AG08396 (cell line): ENCODE measurements around the gene PDE7B.

Experiments used
- DNase-seq: peaks from one replicate; pipeline ENCODE4 v3.0.0; 2012; ENCODE audit warnings: low spot score, mixed read lengths

PDE7B gene

DNA sequence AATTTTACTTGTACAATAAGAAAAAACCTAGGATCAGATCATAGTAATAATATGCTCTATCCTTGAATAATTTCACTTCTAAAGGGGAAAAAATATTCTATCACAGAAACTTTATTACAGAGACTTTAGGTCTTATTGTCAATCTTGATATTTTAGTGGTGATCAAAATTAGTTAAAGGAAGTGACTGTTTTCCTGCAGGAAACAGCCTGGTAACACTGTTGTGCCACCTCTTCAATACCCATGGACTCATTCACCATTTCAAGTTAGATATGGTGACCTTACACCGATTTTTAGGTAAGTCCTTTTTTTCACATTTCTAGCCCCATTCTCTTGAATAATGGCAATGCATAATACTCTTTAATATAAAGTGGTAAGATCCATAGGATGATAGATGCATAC is 299.5 kb downstream of the PDE7B start:
- DNase-seq = no peak

DNA sequence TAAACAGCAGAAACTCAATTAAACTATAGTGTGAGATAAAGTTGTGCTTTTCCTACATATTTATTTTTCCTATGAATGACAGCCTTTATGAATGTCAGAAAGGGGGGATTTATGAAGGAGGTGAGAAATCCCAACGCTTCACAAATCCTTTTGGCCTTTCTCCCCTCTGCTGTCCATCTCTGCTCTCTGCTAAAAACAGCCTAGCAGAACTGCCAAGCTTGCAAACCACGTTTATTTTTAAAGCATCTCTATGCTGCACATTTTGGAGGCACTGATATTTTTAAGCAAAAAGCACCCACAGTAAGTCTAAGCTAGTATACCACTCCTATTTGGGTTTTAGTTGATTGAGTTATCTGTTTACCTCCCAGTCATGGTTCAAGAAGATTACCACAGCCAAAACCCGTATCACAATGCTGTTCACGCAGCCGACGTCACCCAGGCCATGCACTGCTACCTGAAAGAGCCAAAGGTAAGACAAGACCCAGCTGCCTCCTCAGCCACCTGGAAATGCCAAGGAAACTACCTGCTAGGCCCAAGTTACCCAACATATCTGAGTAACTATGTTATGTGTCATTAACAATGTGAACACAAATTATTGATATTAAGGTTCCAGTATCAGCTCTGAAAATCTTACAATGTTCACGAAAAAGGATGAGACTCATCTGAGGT is 302.3 kb downstream of the PDE7B start:
- no peak for DNase-seq

DNA sequence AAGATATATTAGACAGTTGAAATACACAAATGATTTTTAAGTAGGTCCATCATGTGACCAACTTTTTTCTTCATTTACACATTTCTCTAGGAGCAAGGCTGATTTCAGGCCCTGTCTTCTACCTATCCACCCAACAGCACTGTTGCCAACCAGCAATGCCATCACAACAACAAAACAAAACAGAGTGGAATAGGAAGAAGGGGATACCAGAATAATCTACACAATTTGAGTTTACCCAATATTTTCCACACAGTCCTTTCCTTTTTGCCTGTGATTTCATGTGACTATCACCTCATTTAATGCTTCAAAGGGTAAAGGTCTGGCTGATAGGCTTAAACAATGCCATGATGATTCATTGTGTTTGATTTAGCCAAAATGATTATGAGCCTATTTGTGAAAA is 303.7 kb downstream of the PDE7B start:
- no peak for DNase-seq

DNA sequence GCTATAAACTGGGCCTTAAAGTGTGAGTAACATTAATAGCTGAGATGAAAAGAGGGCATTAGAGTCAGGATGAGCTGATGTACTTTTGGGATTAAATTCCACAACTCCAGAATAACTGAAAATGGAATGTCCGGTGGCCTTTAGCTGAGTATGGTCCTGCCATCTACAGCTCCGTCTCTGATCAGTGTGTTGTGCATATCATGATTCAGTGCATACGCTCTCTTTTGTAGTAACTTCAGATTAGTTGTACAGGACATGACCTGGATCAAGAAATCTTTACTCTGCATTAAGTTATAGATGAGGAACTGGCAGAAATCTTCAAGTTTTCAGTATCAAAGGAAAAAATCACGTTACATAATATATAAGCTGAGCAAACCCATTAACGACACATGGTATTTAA is 306.2 kb downstream of the PDE7B start:
- DNase-seq = no peak

DNA sequence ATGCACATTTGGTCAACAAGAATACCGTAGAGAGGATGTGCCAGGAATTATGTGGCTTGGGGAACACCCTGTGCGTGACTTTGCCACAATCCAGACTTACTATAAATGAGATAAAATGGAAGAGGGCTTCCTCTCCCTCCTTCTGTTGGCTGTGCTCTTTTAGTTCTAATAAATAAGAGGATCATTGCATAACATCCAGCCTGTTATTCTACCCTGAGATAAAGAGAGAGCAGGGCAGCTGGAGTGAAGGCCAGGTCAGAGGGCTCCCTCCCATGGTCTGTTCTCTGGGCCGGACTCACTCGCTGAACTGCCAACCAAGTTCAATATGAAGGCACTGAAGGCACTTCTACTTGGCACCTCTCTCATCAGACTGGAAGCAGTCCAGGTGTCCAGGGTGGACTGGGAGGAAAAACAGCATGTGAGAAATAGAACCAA is 306.9 kb downstream of the PDE7B start:
- no peak for DNase-seq

DNA sequence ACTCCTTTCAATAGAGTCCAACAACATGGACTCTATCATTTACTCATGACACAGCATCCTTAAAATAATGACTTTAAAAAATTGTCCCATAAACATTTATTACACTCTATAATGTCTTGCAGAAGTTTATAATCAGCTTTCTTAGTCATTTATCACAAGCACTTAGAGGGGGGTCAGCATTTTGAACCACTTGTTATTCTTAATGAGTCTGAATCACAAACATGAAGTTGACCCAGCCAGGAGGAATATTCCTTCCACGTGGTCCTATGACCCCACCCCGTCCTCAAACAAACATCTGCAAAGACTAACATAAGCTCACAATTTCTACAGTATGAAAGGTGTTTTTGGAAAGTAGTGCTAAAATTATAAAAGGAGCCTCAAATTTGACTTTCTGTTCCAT is 307.5 kb downstream of the PDE7B start:
- DNase-seq = no peak

DNA sequence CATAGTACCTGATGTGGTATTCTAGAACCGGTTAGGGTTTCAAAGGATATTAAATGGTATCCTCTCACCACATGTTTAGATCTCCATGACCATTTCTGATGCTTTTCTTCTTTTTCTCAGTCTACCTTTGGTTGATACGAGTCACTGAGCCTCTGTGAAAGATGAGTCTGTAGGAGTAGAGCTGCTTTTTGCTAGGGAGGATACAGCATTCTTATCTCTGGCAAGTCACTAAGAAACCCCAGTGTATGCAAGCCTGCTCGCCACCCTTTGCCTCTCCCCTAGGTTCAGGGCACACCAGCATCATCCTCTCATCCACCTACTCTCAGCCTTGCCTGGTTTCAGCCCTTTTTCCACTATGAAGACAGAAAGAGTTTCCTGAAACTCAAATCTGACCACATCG is 308.7 kb downstream of the PDE7B start:
- DNase-seq = no peak

DNA sequence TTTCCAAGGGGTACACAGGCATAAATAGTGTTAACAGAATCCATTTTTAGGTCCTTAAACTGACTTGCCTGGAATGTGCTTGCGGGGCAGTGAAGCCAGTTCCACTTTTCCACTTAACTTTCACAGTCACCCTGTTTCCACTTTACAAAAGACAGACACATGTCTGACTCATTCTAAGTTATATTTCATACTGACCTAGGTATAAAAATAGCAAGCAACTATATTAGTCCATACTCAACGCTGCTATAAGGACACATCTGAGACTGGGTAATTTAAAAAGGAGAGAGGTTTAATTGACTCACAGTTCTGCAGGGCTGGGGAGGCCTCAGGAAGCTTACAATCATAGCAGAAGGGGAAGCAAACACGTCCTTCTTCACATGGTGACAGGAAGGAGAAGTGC is 310.4 kb downstream of the PDE7B start:
- no peak for DNase-seq

DNA sequence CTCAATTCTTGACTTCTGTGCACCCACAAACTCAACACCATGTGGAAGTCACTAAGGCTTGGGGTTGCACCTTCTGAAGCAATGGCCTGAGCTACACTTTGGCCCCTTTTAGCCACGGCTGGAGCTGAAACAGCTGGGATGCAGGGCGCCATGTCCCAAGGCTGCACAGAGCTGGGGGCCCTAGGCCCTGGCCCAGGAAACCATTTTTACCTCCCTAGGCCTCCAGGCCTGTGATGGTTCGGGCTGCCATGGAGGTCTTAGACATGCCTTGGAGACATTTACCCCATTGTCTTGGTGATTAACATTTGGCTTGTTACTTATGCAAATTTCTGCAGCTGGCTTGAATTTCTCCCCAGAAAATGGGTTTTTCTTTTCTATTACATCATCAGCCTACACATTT is 311.8 kb downstream of the PDE7B start:
- DNase-seq = no peak

DNA sequence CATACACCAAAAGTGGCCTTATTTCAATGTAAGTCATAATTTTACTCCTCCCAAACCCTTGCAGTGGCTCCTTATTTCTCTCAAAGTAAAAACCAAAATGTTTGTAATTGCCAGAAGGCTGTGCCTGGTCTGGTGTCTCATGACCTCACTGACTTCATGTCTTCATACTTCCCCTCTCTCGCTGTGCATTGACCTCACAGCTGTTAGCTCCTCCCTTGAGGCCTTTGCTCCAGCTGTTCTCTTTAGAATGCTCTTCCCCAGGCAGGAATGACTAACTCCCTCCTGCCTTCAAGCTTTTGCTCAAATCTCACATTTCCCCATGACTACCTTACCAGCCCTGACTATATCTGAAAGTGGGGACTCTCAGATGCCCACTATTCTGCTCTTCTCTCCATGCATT is 315.3 kb downstream of the PDE7B start:
- no peak for DNase-seq

DNA sequence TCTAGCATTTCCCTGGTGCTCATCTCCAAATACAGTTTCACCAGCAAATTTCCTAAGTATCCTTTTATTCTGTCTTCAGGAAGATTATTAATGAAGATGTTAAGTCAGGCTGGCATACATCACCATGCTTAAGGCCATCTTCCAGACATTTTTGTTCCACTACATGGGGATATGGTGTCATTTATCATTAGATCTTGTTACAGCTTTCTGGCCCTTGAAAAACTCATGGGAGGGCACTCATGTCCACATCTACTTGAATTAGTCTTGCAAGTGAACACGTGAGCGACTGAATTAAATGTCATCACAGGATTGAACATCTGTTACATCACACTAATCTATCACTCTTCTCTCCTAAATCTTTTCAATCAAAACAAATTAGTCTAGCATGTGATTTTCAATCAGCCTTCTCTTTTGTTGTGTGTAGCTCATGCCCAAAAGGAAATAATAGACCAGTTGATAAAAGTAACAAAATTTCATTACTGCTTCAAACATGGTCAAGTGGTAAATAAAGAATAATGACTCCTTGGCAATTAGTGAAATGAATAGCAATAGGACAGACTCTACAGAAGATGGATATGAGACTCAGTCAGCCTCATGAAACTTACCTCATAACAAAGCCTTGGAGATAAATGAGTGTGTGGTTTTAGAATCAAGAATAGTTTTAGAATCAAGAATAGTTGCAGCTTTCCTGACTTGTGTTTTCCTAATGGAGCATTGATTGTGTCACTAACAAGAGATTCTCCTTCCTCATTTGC is 318.1 kb downstream of the PDE7B start:
- no peak for DNase-seq

DNA sequence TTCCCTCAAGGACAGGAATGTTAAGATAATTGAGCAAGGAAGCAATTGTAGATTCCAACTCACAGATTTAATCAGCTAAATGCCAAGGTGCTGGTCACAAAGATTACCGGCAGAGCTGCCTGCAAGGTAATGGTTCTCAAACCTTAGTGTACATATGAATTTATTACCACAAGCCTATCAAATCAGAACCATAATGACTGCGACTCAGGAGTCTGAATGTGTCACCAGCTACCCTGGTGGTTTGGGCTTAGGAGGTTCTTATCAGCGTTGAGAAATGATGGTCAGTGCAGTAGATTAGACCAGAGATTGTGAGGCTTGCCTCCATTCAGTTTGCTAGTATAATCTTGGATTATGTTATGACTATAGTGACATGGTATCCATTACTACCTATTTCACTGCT is 319.7 kb downstream of the PDE7B start:
- no peak for DNase-seq

DNA sequence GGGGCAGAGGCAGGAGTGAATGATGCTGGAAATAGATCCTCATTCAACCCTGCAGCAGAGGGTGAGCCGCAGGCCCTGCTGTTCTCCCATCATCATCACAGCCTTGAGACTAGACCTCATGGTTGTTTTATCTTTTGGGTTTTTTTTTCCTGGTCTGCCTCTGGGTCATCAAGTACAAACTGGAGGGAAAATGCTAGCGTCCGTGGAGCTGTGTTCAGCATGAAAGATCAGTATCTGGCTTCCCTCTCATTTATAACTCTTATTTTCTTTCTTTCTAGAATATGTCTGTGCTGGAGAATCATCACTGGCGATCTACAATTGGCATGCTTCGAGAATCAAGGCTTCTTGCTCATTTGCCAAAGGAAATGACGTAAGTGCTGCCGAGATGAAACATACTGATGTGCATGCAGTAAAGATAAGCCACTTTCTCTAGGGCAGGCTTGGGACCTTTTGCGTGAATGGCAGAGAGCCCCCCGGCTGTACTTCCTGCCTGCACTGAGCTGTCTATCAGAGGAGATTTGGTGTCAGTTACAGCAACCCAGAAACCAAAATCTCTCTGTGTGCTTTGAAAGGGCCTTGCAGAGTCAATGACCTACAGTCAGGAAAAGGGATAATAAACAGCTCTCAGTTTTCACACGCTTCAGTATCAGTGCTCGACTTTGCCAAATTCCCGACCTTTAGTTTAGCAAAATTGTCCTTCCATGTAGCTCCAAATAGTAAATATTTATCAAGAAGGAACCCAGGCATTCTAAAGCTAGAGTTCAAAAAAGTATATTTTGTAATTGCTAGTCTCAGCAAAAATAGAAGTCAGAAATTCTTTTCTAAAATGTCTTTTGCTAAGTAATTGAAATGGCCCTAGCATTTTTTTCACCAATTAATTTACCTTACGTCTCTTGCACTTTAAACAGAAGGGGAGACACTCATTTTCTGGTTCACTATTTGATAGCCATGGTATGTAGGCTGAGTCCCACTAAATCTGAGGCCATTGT is 322.3 kb downstream of the PDE7B start:
- DNase-seq = peak; percentile 66

DNA sequence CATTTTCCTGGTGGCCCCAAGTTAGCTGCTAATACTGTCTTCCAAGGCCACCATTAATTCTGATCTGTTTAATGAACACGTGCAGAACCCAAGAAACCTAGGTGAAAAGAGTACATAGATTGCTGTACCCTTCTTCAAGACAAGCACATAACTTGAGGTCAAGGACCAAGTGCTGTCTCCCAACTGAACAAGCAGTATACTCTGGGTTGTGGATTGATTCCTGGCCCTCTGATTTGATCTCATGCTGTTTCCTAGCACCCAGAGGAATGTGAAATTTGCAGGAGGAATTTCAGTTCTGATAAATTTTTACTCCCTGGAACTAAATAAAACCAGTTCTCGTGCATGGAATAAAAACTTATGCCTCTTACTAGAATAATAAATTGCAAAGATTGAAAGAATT is 323.0 kb downstream of the PDE7B start:
- no peak for DNase-seq

DNA sequence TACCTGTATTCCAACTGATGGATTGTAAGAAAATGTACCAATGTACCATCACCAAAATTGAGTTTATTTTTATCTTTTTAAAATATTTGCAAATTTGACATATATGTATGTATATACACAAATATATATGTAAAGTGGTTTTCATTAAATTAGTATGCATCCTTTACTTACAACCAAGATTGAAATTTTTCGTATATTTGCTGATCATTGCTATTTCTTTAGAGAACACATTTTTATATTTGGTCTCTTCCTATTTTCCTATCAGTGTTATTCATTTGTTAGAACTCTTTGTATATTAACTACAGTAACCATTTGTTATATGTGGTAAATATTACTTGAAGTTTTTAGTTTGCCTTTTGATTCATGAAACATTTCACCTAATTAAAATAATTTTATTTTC is 324.4 kb downstream of the PDE7B start:
- DNase-seq = no peak

DNA sequence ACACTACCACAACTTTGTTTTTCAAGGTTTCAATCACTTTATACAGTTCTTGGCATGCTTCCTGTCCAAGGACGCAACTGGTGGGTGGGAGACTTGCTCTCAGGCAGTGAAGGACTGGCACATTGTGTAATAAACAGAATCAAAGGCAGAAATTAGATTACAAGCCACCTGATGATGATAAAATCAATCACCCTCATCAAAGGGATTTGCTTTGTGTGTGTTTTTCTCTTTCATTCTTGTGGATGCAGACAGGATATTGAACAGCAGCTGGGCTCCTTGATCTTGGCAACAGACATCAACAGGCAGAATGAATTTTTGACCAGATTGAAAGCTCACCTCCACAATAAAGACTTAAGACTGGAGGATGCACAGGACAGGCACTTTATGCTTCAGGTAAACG is 327.2 kb downstream of the PDE7B start:
- no peak for DNase-seq

DNA sequence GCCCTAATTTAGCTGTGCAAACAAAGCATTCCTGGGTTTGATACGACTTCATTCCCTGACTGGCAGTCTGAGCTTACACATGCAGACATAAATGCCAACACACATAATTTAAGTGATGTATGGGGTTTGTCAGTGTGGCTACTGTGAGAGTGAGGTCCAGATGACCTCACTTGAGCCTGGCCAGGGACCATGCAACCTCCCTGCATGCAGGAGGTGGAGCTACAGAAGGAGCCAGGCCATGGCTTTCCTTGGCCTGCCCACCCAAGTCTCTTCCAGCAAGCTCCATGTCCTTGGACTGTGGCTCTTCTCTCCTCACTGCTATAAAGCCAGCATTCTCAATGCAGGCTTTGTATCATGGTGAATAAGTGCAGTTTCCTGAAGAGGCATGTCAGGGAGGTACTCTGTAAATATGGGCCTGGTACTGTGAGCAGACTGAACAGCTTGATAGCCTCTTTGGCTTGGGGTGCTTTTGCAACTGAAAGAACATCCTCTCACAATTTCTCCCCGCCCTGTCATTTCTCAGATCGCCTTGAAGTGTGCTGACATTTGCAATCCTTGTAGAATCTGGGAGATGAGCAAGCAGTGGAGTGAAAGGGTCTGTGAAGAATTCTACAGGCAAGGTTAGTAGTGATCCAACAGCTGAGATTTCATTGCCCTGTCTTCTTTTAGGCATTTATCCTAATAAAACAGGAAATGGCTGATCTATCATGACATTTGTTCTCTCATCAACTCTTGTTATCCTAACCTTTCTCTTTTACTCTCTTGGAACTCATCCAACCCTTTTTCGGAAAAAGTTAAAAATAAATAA is 329.4 kb downstream of the PDE7B start:
- no peak for DNase-seq

DNA sequence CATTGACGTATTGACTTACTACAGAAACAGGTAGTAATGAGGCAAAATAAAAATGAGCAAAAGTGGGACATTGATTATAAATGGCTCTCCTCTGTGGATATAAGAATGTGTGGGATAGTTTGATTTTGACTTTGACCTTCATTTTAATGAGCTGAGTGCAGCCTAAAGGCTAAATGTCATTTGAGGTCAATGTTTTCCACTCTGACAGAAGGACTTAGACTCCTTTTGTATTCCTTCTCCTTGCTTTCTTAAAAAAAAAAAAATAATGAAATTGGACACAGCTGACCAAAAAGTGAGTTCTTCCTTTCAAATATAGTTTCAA is 330.0 kb downstream of the PDE7B start:
- DNase-seq = no peak

DNA sequence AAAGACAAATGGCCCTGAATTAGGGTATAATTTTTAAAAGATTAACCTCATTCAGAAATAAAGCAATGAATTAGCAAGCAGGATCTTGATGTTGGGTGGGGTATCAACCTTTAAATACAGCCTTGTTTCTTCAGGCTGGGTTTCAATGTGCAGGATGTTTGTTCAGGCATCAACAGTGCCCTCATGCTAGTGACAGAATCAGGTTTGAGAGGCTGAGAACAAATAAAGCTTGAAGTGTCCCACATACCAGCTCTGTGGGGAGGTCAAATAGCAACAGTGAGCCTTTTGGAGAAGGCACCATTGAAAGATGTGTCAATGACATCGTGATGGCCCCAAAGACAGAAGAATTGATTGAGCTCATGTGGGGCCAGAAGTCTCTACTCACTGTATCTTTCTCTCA is 330.4 kb downstream of the PDE7B start:
- DNase-seq = no peak

DNA sequence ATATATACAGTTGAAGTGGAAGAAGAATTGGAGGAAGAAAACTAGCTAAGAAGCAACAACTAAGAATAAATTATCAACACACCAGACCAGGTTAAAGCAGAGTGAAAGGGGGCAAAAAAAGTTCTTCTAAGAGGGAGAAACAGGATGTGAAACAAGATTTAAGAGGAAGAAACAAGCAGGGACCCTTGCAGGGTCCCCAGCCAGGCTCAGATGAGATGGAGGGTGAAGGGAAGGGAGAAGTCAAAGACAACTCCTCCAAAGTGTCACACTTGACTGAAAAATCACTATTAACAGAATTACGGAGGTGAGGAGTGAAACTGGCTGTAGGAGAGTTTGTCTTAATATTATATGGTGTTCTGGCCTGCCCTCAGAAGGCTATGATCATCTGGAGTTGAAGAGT is 333.2 kb downstream of the PDE7B start:
- DNase-seq = no peak

DNA sequence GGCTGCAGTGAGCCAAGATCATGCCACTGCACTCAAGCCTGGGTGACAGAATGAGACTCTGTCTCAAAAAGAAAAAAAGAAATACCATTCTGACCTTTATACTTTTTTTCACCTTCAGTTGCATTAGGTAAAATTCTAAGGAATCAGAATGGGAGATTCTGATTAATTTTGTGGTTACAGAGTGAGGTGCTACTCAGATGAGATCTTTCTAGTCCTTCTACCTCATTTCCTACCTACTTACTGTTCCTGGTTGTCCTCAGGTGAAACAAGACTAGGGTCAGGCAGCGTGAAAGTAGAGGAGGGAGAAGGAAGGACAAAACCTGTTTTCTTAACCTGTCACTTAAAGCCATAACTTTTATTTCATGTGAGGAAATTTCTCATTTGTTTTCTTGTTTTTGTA is 334.9 kb downstream of the PDE7B start:
- no peak for DNase-seq

DNA sequence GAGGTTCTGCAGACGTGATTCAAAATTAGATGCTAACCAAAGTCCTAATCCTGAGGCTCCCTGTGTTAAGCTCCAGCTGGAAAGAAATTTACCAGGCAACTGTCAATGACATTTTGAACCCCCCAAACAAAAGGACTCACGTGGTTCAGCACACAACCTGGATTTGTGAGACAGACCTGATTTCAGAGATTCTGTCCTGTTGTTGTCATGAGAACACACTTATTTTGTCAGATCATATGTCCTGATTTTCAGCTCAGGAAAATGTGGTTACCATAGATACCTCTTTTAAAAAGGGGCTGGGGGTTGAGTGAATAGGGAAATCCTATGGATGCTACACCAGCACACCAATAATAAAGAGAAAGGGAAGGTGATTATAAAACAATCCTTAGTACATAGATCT is 337.0 kb downstream of the PDE7B start:
- DNase-seq = no peak
